CD4-positive, alpha-beta T cell treated with Interleukin-4 for 1 hour (primary cell): ENCODE data around the gene TULP4.
"Not testable (repeated sequence)": the region's sequence is repeated elsewhere in the genome, so short reads cannot be mapped to it uniquely, and the experiment has no call there.

Experiments
- DNase-seq, 2 donors: peaks; one replicate each; pipeline ENCODE4 v3.0.0-alpha.2; 2020 to 2022

The TULP4 gene

GRCh38 chr6:158332237-158332636 lies 20.0 kb downstream of the TULP4 start:
- DNase-seq: no peak

- DNase-seq: no peak
Observed at GRCh38 chr6:158333094-158333493, 20.8 kb downstream of the TULP4 start.

GRCh38 chr6:158334534-158334933 lies 22.3 kb downstream of the TULP4 start:
- DNase-seq: no peak

- DNase-seq: no peak
Observed at GRCh38 chr6:158337332-158337731, 25.1 kb downstream of the TULP4 start.

- DNase-seq: no peak
Observed at GRCh38 chr6:158338311-158339112, 26.2 kb downstream of the TULP4 start.

GRCh38 chr6:158339197-158339596 lies 26.9 kb downstream of the TULP4 start:
- not testable (repeated sequence) for DNase-seq

- no peak for DNase-seq
Observed at GRCh38 chr6:158340252-158340651, 28.0 kb downstream of the TULP4 start.

- DNase-seq: no peak
Observed at GRCh38 chr6:158344534-158344933, 32.3 kb downstream of the TULP4 start.

- not testable (repeated sequence) for DNase-seq
Observed at GRCh38 chr6:158345444-158345843, 33.2 kb downstream of the TULP4 start.

- DNase-seq: no peak
Observed at GRCh38 chr6:158347335-158347734, 35.1 kb downstream of the TULP4 start.

GRCh38 chr6:158348737-158349504 lies 36.7 kb downstream of the TULP4 start:
- DNase-seq: not testable (repeated sequence)

GRCh38 chr6:158349505-158350275 lies 37.4 kb downstream of the TULP4 start:
- DNase-seq: not testable (repeated sequence)

GRCh38 chr6:158350731-158351130 lies 38.5 kb downstream of the TULP4 start:
- not testable (repeated sequence) for DNase-seq

GRCh38 chr6:158353883-158354877 lies 41.9 kb downstream of the TULP4 start:
- DNase-seq: no peak

- no peak for DNase-seq
Observed at GRCh38 chr6:158356586-158357546, 44.6 kb downstream of the TULP4 start.

GRCh38 chr6:158357570-158358216 lies 45.4 kb downstream of the TULP4 start:
- DNase-seq: no peak

- DNase-seq: no peak
Observed at GRCh38 chr6:158358450-158359077, 46.3 kb downstream of the TULP4 start.

- DNase-seq: no peak
Observed at GRCh38 chr6:158361068-158361467, 48.8 kb downstream of the TULP4 start.

- no peak for DNase-seq
Observed at GRCh38 chr6:158361961-158362669, 49.9 kb downstream of the TULP4 start.
